Brain microvascular endothelial cell (primary cell): ENCODE measurements around the gene FASN.
A peak's percentile ranks its signal among the peaks of the same experiment; 100 is the strongest.

ENCODE experiments used
- DNase-seq: peaks from one replicate; pipeline ENCODE4 v3.0.0-alpha.2; 2020
- H3K27ac ChIP-seq: fragments of 250-450 bp; sonication (Bioruptor Pico); 2 replicates; pipeline ENCODE4 v1.5.1; 2020; ENCODE audit warnings: mild to moderate bottlenecking, moderate library complexity
- H3K27me3 ChIP-seq: fragments of 250-450 bp; sonication (Bioruptor Pico); replicated peaks from 2 replicates; pipeline ENCODE4 v1.5.1; 2020; ENCODE audit warnings: mild to moderate bottlenecking
- H3K36me3 ChIP-seq: fragments of 250-450 bp; sonication (Bioruptor Pico); replicated peaks from 2 replicates; pipeline ENCODE4 v1.5.1; 2020; ENCODE audit warnings: mild to moderate bottlenecking
- H3K4me3 ChIP-seq: 2 replicates; pipeline ENCODE4 v1.5.1; 2011; ENCODE audit warnings: low read depth, mild to moderate bottlenecking, control low read depth, low read length, moderate library complexity
- in situ Hi-C: cut with HindIII; loops from 2 replicates; pipeline ENCODE4 v1.10.0; 2017; ENCODE audit warnings: low sequenced_read_pairs, low pct_ligation_motif_present
- TF ChIP-seq, protein P1 (sequence below): IDR thresholded peaks from 2 replicates; pipeline ENCODE4 v1.5.1; 2011; ENCODE audit warnings: low read depth, mild to moderate bottlenecking, moderate library complexity, low read length, control low read depth, inconsistent platforms; ENCODE audit errors: missing control alignments

Gene FASN

GRCh38 chr17:82031885-82032627 is 66.0 kb downstream of the FASN start:
- DNase-seq = no peak
- H3K4me3 ChIP-seq = peak overlapping the region; percentile 57
- H3K27me3 ChIP-seq = no peaks in the 10 kb centered on the region
- TF ChIP-seq, protein P1, sequence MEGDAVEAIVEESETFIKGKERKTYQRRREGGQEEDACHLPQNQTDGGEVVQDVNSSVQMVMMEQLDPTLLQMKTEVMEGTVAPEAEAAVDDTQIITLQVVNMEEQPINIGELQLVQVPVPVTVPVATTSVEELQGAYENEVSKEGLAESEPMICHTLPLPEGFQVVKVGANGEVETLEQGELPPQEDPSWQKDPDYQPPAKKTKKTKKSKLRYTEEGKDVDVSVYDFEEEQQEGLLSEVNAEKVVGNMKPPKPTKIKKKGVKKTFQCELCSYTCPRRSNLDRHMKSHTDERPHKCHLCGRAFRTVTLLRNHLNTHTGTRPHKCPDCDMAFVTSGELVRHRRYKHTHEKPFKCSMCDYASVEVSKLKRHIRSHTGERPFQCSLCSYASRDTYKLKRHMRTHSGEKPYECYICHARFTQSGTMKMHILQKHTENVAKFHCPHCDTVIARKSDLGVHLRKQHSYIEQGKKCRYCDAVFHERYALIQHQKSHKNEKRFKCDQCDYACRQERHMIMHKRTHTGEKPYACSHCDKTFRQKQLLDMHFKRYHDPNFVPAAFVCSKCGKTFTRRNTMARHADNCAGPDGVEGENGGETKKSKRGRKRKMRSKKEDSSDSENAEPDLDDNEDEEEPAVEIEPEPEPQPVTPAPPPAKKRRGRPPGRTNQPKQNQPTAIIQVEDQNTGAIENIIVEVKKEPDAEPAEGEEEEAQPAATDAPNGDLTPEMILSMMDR = no peak
- H3K27ac ChIP-seq = no peak overlapping the region
- in situ Hi-C loops = loop anchor here (10.0 kb wide), 1 partner anchor 57 kb away; the partner anchor contains the start of gene ASPSCR1
- H3K36me3 ChIP-seq = no peaks in the 10 kb centered on the region

- TF ChIP-seq, protein P1 = no peak
- peak within 1 kb of the TSS; percentile 59 for H3K4me3 ChIP-seq
- DNase-seq = no peak
- H3K27me3 ChIP-seq = no peaks in the 10 kb centered on the region
- H3K36me3 ChIP-seq = no peaks in the 10 kb centered on the region
- no peak within 1 kb of the TSS for H3K27ac ChIP-seq
- in situ Hi-C loops = loop anchor here (10.0 kb wide), 1 partner anchor 57 kb away; the partner anchor contains the start of gene ASPSCR1
These were observed 66.6 kb downstream of the FASN start, which contains the start of gene RAC3 for GRCh38 chr17:82031303-82031884. RAC3 (plus strand) TSS chr17:82031678; CDS start chr17:82031762, 84 bp downstream.

DNA sequence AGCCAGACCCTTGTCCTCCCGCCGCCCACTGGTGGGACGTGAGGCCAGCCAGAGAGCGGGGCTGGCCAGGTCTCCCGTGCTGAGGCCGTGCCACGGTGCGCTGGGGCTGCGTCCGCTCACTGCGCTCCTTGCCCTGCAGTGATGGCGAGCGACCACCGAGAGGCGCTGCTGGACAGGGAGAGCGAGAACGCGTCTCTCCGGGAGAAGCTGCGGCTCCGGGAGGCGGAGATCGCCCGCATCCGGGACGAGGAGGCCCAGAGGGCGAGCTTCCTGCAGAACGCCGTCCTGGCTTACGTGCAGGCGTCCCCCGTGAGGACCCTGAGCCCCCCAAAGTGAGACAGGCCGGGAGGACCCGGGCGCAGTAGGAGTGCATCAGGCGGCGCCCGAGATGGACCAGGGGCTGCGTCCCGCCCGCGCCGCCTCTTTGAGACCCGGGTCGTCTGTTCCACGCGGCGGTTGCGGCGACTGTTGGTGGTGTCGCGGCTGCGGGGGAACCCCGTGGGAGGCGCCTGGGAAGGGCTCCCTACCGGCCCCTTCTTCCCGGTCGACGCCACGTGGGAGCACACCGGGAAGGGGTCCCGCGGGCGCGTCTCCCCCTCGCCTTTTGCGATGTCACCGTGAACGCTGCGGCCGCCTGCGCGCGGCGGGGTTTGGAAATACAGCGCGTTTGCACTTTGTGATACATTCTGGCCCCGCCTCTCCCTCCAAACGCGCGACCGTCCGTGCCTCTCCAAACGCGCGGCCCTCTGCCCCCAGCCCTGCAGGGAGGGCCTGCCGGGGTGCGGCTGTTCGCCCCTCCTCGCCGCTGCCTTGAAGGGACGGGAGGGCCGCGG is 67.3 kb downstream of the FASN start:
- no peaks in the 10 kb centered on the region for H3K27me3 ChIP-seq
- H3K27ac ChIP-seq = no peak overlapping the region
- DNase-seq = peak; percentile 64
- no peaks in the 10 kb centered on the region for H3K36me3 ChIP-seq
- TF ChIP-seq, protein P1 = peak; percentile 87
- peak overlapping the region; percentile 59 for H3K4me3 ChIP-seq
- in situ Hi-C loops = loop anchor here (10.0 kb wide), 1 partner anchor 56 kb away; the partner anchor contains the start of gene ASPSCR1

GRCh38 chr17:82029990-82030469 is 68.0 kb downstream of the FASN start:
- no peak overlapping the region for H3K4me3 ChIP-seq
- H3K27ac ChIP-seq = no peak overlapping the region
- in situ Hi-C loops = loop anchor here (10.0 kb wide), 1 partner anchor 55 kb away; the partner anchor contains the start of gene ASPSCR1
- TF ChIP-seq, protein P1 = no peak
- H3K36me3 ChIP-seq = no peaks in the 10 kb centered on the region
- H3K27me3 ChIP-seq = no peaks in the 10 kb centered on the region
- DNase-seq = no peak

GRCh38 chr17:82029391-82029790 is 68.6 kb downstream of the FASN start:
- no peak overlapping the region for H3K27ac ChIP-seq
- DNase-seq = no peak
- H3K36me3 ChIP-seq = no peaks in the 10 kb centered on the region
- H3K4me3 ChIP-seq = no peak overlapping the region
- H3K27me3 ChIP-seq = no peaks in the 10 kb centered on the region
- in situ Hi-C loops = no loop called here
- TF ChIP-seq, protein P1 = no peak
